ENCODE results near the gene CHRNB1.

The CHRNB1 gene

DNA sequence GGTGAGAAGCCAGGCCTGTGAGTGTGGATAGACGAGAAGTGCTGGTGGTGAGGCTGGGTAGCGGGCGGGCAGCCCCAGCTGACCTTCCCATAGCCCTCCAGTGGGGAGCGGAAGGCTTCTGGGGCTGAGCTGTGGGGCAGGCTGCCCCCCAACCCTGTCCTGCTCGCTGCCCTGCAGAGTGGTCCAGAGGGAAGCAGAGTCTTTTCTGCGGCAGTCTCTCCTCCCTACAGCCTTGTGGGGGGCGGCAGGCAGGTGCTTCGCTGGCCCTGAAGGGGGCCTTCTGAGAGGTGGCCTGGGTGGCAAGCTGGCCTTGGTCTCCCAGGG is 33.5 kb upstream of the CHRNB1 start:
- no peak for TF ChIP-seq EZH2phosphoT487 (IDR thresholded peaks at IDR 0.05; ENCODE audit: borderline replicate concordance)
- Histone ChIP-seq H3K9me3 (ENCODE audit: insufficient read depth, low read depth, low read length) (no peaks in the 10 kb centered on the region), H3K36me3 (ENCODE audit: insufficient read depth, low read length) (no peaks in the 10 kb centered on the region)

GRCh38 chr17:7413346-7413985 is 31.4 kb upstream of the CHRNB1 start:
- no peaks in the 10 kb centered on the region for H3K9me3 ChIP-seq (ENCODE audit: insufficient read depth, low read depth, low read length)
- no peaks in the 10 kb centered on the region for H3K36me3 ChIP-seq (ENCODE audit: insufficient read depth, low read length)
- TF ChIP-seq EZH2phosphoT487 (IDR thresholded peaks at IDR 0.05; ENCODE audit: borderline replicate concordance) (no peak), CTCF (conservative IDR thresholded peaks at IDR 0.05; ENCODE audit: low read length) (no peak)
- no peak overlapping the region for H3K4me3 ChIP-seq (ENCODE audit: low read length, poor library complexity, severe bottlenecking)
- no peaks in the 10 kb centered on the region for H3K27me3 ChIP-seq (ENCODE audit: insufficient read depth, low read length, poor library complexity, severe bottlenecking)
- no peaks in the 10 kb centered on the region for H4K20me1 ChIP-seq (ENCODE audit: insufficient read depth, low read length, poor library complexity, severe bottlenecking)
- H3K9ac ChIP-seq (ENCODE audit: low read depth, low read length, poor library complexity, severe bottlenecking), result no peak overlapping the region
- H3K4me2 ChIP-seq (ENCODE audit: low read depth, low read length, poor library complexity, severe bottlenecking), result no peak overlapping the region
- H2AFZ ChIP-seq (ENCODE audit: low read length), result no peak overlapping the region
- no peaks in the 10 kb centered on the region for H3F3A ChIP-seq (ENCODE audit: low read depth)
- H3K79me2 ChIP-seq (ENCODE audit: insufficient read depth, low read length), result no peaks in the 10 kb centered on the region
- H3K9me2 ChIP-seq (replicated peaks; ENCODE audit: low read depth, low read length), result no peaks in the 10 kb centered on the region
- H3K4me1 ChIP-seq (ENCODE audit: insufficient read depth, low read length, poor library complexity, severe bottlenecking), result no peaks in the 10 kb centered on the region

More for the DNA sequence above, 33.5 kb upstream of the CHRNB1 start:
- Histone ChIP-seq H3K27me3 (ENCODE audit: insufficient read depth, low read length, poor library complexity, severe bottlenecking) (no peaks in the 10 kb centered on the region), H3K79me2 (ENCODE audit: insufficient read depth, low read length) (no peaks in the 10 kb centered on the region), H3K9me2 (replicated peaks; ENCODE audit: low read depth, low read length) (no peaks in the 10 kb centered on the region), H3K4me1 (ENCODE audit: insufficient read depth, low read length, poor library complexity, severe bottlenecking) (no peaks in the 10 kb centered on the region), H3K4me2 (ENCODE audit: low read depth, low read length, poor library complexity, severe bottlenecking) (no peak overlapping the region), H3K4me3 (ENCODE audit: low read length, poor library complexity, severe bottlenecking) (no peak overlapping the region), H4K20me1 (ENCODE audit: insufficient read depth, low read length, poor library complexity, severe bottlenecking) (no peaks in the 10 kb centered on the region), H3F3A (ENCODE audit: low read depth) (no peaks in the 10 kb centered on the region), H3K9ac (ENCODE audit: low read depth, low read length, poor library complexity, severe bottlenecking) (no peak overlapping the region), H2AFZ (ENCODE audit: low read length) (no peak overlapping the region)

DNA sequence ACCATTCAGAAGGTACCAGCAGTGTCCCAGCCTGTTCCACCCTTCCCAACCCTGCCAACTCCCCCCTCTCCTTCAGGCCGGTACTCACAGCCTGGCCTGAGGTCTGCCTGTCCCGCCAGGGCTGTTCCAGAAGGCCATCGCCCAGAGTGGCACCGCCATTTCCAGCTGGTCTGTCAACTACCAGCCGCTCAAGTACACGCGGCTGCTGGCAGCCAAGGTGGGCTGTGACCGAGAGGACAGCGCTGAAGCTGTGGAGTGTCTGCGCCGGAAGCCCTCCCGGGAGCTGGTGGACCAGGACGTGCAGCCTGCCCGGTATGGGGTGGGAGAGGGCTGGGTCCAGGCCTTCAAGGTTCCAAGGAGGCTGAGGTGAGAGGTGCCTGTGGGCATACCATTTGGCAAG is 30.0 kb upstream of the CHRNB1 start:
- no peaks in the 10 kb centered on the region for H3K9me3 ChIP-seq (ENCODE audit: insufficient read depth, low read depth, low read length)
- TF ChIP-seq EZH2phosphoT487 (IDR thresholded peaks at IDR 0.05; ENCODE audit: borderline replicate concordance) (no peak), CTCF (conservative IDR thresholded peaks at IDR 0.05; ENCODE audit: low read length) (no peak)
- no peak overlapping the region for H2AFZ ChIP-seq (ENCODE audit: low read length)
- H3K27me3 ChIP-seq (ENCODE audit: insufficient read depth, low read length, poor library complexity, severe bottlenecking), result no peaks in the 10 kb centered on the region
- no peaks in the 10 kb centered on the region for H3F3A ChIP-seq (ENCODE audit: low read depth)
- no peak overlapping the region for H3K4me2 ChIP-seq (ENCODE audit: low read depth, low read length, poor library complexity, severe bottlenecking)
- no peaks in the 10 kb centered on the region for H3K79me2 ChIP-seq (ENCODE audit: insufficient read depth, low read length)
- no peaks in the 10 kb centered on the region for H3K36me3 ChIP-seq (ENCODE audit: insufficient read depth, low read length)
- H3K9ac ChIP-seq (ENCODE audit: low read depth, low read length, poor library complexity, severe bottlenecking), result no peak overlapping the region
- H4K20me1 ChIP-seq (ENCODE audit: insufficient read depth, low read length, poor library complexity, severe bottlenecking), result no peaks in the 10 kb centered on the region
- no peak overlapping the region for H3K4me3 ChIP-seq (ENCODE audit: low read length, poor library complexity, severe bottlenecking)
- H3K9me2 ChIP-seq (replicated peaks; ENCODE audit: low read depth, low read length), result no peaks in the 10 kb centered on the region
- H3K4me1 ChIP-seq (ENCODE audit: insufficient read depth, low read length, poor library complexity, severe bottlenecking), result no peaks in the 10 kb centered on the region

GRCh38 chr17:7415784-7416183 is 29.1 kb upstream of the CHRNB1 start:
- Histone ChIP-seq H3K4me3 (ENCODE audit: low read length, poor library complexity, severe bottlenecking) (no peak overlapping the region), H2AFZ (ENCODE audit: low read length) (no peak overlapping the region), H3K79me2 (ENCODE audit: insufficient read depth, low read length) (no peaks in the 10 kb centered on the region), H3K36me3 (ENCODE audit: insufficient read depth, low read length) (no peaks in the 10 kb centered on the region), H3K4me2 (ENCODE audit: low read depth, low read length, poor library complexity, severe bottlenecking) (no peak overlapping the region), H4K20me1 (ENCODE audit: insufficient read depth, low read length, poor library complexity, severe bottlenecking) (no peaks in the 10 kb centered on the region), H3K27me3 (ENCODE audit: insufficient read depth, low read length, poor library complexity, severe bottlenecking) (no peaks in the 10 kb centered on the region), H3K4me1 (ENCODE audit: insufficient read depth, low read length, poor library complexity, severe bottlenecking) (no peaks in the 10 kb centered on the region), H3K9ac (ENCODE audit: low read depth, low read length, poor library complexity, severe bottlenecking) (no peak overlapping the region), H3K9me2 (replicated peaks; ENCODE audit: low read depth, low read length) (no peaks in the 10 kb centered on the region), H3K9me3 (ENCODE audit: insufficient read depth, low read depth, low read length) (no peaks in the 10 kb centered on the region), H3F3A (ENCODE audit: low read depth) (no peaks in the 10 kb centered on the region)
- no peak for TF ChIP-seq EZH2phosphoT487 (IDR thresholded peaks at IDR 0.05; ENCODE audit: borderline replicate concordance)
